Astrocyte (in vitro differentiated cells and primary cell): ENCODE measurements around the gene ANKRD29.

ENCODE experiments used
- EZH2 ChIP-seq: IDR thresholded peaks from 2 replicates; pipeline ENCODE4 v1.6.1; 2012; ENCODE audit warnings: mild to moderate bottlenecking, low read length, inconsistent platforms; ENCODE audit not compliant: insufficient read depth
- TF ChIP-seq, protein P1 (sequence below): IDR thresholded peaks from 2 replicates; pipeline ENCODE4 v1.5.1; 2011; ENCODE audit warnings: low read depth, mild to moderate bottlenecking, inconsistent platforms, low read length, moderate library complexity; ENCODE audit not compliant: insufficient read depth

- TF ChIP-seq, protein P1, sequence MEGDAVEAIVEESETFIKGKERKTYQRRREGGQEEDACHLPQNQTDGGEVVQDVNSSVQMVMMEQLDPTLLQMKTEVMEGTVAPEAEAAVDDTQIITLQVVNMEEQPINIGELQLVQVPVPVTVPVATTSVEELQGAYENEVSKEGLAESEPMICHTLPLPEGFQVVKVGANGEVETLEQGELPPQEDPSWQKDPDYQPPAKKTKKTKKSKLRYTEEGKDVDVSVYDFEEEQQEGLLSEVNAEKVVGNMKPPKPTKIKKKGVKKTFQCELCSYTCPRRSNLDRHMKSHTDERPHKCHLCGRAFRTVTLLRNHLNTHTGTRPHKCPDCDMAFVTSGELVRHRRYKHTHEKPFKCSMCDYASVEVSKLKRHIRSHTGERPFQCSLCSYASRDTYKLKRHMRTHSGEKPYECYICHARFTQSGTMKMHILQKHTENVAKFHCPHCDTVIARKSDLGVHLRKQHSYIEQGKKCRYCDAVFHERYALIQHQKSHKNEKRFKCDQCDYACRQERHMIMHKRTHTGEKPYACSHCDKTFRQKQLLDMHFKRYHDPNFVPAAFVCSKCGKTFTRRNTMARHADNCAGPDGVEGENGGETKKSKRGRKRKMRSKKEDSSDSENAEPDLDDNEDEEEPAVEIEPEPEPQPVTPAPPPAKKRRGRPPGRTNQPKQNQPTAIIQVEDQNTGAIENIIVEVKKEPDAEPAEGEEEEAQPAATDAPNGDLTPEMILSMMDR, result no peak
- no peak for TF ChIP-seq EZH2
Measured at GRCh38 chr18:23669202-23669766, 6.6 kb upstream of the ANKRD29 start.
